ENCODE data around the gene GRSF1. TPM values are rescaled to one million over a fixed set of nuclear protein-coding genes. Genes with fewer than 3 reads are reported as not detected.

Gene GRSF1
- total and polyA plus RNA-seq, 10 of the 15 experiments (the other 5 are each of a cell fraction or from before 2014, with no cell fraction given): 37.5 to 105 (median 68.4) TPM

DNA sequence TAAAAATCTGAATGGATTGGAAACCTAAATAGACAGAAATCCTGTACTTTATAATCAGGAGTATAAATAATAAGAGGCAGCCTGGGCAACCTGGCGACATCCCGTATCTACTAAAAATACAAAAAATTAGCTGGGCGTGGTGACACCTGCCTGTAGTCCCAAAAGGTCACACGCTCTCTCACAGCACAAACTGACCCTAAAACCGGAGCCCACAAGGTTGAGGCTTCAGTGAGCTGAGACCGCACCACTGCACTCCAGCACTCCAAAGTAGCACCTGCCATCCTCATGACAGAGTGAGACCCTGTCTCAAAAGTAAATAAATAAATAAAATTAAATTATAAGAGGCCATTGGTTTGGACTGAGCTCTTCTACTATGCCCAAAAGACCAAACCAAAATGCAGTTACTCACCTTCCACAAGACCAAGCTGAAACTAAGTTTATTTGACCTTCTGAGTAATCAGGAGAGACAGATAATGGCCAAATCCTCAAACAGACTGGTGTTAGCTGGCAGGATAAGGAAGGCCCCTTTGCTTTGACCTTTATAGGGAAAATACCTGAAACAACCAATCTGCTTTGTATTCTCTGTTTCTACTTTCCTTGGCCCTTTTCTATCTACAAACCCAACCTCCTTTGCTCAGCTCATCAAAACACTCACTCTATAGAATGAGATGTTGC is 3.2 kb upstream of the GRSF1 start (continued):
- no peak for TF ChIP-seq E2F8 (IDR thresholded peaks at IDR 0.05; ENCODE audit: low read depth, partially characterized antibody)
- TF ChIP-seq BACH1 (IDR thresholded peaks at IDR 0.05; ENCODE audit: borderline replicate concordance): no peak
- TF ChIP-seq ZBTB33 (IDR thresholded peaks at IDR 0.05): no peak
- TF ChIP-seq, protein P1, sequence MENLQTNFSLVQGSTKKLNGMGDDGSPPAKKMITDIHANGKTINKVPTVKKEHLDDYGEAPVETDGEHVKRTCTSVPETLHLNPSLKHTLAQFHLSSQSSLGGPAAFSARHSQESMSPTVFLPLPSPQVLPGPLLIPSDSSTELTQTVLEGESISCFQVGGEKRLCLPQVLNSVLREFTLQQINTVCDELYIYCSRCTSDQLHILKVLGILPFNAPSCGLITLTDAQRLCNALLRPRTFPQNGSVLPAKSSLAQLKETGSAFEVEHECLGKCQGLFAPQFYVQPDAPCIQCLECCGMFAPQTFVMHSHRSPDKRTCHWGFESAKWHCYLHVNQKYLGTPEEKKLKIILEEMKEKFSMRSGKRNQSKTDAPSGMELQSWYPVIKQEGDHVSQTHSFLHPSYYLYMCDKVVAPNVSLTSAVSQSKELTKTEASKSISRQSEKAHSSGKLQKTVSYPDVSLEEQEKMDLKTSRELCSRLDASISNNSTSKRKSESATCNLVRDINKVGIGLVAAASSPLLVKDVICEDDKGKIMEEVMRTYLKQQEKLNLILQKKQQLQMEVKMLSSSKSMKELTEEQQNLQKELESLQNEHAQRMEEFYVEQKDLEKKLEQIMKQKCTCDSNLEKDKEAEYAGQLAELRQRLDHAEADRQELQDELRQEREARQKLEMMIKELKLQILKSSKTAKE (IDR thresholded peaks at IDR 0.05; ENCODE audit: low read depth, poor library complexity, severe bottlenecking): peak; percentile 63
- TF ChIP-seq, protein P2, sequence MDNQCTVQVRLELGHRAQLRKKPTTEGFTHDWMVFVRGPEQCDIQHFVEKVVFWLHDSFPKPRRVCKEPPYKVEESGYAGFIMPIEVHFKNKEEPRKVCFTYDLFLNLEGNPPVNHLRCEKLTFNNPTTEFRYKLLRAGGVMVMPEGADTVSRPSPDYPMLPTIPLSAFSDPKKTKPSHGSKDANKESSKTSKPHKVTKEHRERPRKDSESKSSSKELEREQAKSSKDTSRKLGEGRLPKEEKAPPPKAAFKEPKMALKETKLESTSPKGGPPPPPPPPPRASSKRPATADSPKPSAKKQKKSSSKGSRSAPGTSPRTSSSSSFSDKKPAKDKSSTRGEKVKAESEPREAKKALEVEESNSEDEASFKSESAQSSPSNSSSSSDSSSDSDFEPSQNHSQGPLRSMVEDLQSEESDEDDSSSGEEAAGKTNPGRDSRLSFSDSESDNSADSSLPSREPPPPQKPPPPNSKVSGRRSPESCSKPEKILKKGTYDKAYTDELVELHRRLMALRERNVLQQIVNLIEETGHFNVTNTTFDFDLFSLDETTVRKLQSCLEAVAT (IDR thresholded peaks at IDR 0.05): no peak
- no peak for TF ChIP-seq SMC3 (IDR thresholded peaks at IDR 0.05; ENCODE audit: borderline replicate concordance, low read length)
- peak; percentile 22 for TF ChIP-seq MEF2B (IDR thresholded peaks at IDR 0.05; ENCODE audit: partially characterized antibody, poor library complexity, severe bottlenecking)
- peak; percentile 51; the same call in 1 of the 2 replicates for TF ChIP-seq BCL11A (IDR thresholded peaks at IDR 0.05; ENCODE audit: low read depth, low read length)
- peak; percentile 35; the same call in 1 of the 2 replicates for TF ChIP-seq ATF7 (IDR thresholded peaks at IDR 0.05; ENCODE audit: low read depth)
- 0 out of 2 replicates have a peak, but pooled peaks have one; percentile 23 for TF ChIP-seq IRF4 (IDR thresholded peaks at IDR 0.05; ENCODE audit: low read depth, low read length)
- no peak for TF ChIP-seq STAT3 (IDR thresholded peaks at IDR 0.05; ENCODE audit: low read depth, low read length)
- TF ChIP-seq IKZF1 (conservative IDR thresholded peaks at IDR 0.05): peak; percentile 51; the same call in 1 of the 2 replicates
- TF ChIP-seq NBN (IDR thresholded peaks at IDR 0.05): no peak
- TF ChIP-seq NFIC (IDR thresholded peaks at IDR 0.05; ENCODE audit: low read depth, low read length): no peak
- no peak for TF ChIP-seq KLF5 (IDR thresholded peaks at IDR 0.05; ENCODE audit: partially characterized antibody)
- TF ChIP-seq MTA2 (IDR thresholded peaks at IDR 0.05; ENCODE audit: low read depth): peak; percentile 64; the same call in 1 of the 2 replicates
- TF ChIP-seq SPI1 (IDR thresholded peaks at IDR 0.05; ENCODE audit: borderline replicate concordance, insufficient read depth, low read depth, low read length): peak; percentile 48; the same call in 1 of the 2 replicates
- TF ChIP-seq, protein P3, sequence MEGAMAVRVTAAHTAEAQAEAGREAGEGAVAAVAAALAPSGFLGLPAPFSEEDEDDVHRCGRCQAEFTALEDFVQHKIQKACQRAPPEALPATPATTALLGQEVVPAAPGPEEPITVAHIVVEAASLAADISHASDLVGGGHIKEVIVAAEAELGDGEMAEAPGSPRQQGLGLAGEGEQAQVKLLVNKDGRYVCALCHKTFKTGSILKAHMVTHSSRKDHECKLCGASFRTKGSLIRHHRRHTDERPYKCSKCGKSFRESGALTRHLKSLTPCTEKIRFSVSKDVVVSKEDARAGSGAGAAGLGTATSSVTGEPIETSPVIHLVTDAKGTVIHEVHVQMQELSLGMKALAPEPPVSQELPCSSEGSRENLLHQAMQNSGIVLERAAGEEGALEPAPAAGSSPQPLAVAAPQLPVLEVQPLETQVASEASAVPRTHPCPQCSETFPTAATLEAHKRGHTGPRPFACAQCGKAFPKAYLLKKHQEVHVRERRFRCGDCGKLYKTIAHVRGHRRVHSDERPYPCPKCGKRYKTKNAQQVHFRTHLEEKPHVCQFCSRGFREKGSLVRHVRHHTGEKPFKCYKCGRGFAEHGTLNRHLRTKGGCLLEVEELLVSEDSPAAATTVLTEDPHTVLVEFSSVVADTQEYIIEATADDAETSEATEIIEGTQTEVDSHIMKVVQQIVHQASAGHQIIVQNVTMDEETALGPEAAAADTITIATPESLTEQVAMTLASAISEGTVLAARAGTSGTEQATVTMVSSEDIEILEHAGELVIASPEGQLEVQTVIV (IDR thresholded peaks at IDR 0.05; ENCODE audit: borderline replicate concordance, partially characterized antibody): no peak
- TF ChIP-seq IKZF2 (IDR thresholded peaks at IDR 0.05): peak; percentile 54 to 68; a peak in 1 of 4 replicates

All from GM12878 (cell line).